HG03521 (cell line): Measurements from ENCODE around the gene UBE2S.

Source experiments
- ATAC-seq: cut with Tn5 transposase; IDR thresholded peaks from one replicate; pipeline ENCODE4 v1.9.1; 2021; ENCODE audit warnings: mild to moderate bottlenecking, moderate library complexity; ENCODE audit not compliant: unreplicated experiment

UBE2S gene

GRCh38 chr19:55366790-55367189 lies 40.8 kb downstream of the UBE2S start:
- ATAC-seq, result no peak

- ATAC-seq, result no peak
These were observed 41.6 kb downstream of the UBE2S start for GRCh38 chr19:55365964-55366363.

- no peak for ATAC-seq
These were observed 42.3 kb downstream of the UBE2S start for GRCh38 chr19:55365245-55365644.

- no peak for ATAC-seq
These were observed 44.4 kb downstream of the UBE2S start, which contains the start of gene GARIN5B for GRCh38 chr19:55362990-55363716. GARIN5B (minus strand) TSS chr19:55363260; CDS start chr19:55363066, 194 bp downstream.

- ATAC-seq, result no peak
These were observed 45.2 kb downstream of the UBE2S start for GRCh38 chr19:55362174-55362989.

- no peak for ATAC-seq
These were observed 46.7 kb downstream of the UBE2S start for GRCh38 chr19:55360902-55361301.

- no peak for ATAC-seq
These were observed 48.4 kb downstream of the UBE2S start for GRCh38 chr19:55358943-55359908.

GRCh38 chr19:55358493-55358892 lies 49.1 kb downstream of the UBE2S start:
- ATAC-seq, result no peak

- no peak for ATAC-seq
These were observed 52.3 kb downstream of the UBE2S start for GRCh38 chr19:55355213-55355821.

- ATAC-seq, result no peak
These were observed 52.8 kb downstream of the UBE2S start, which contains the start of gene COX6B2 for GRCh38 chr19:55354698-55355212. COX6B2 (minus strand) TSS chr19:55354719; CDS start chr19:55354521, 198 bp downstream.

GRCh38 chr19:55353803-55354697 lies 53.5 kb downstream of the UBE2S start:
- no peak for ATAC-seq

- no peak for ATAC-seq
These were observed 54.2 kb downstream of the UBE2S start for GRCh38 chr19:55353356-55353802.

- ATAC-seq, result no peak
These were observed 54.9 kb downstream of the UBE2S start for GRCh38 chr19:55352549-55353145.

GRCh38 chr19:55352040-55352439 lies 55.5 kb downstream of the UBE2S start:
- ATAC-seq, result no peak

GRCh38 chr19:55350620-55351315 lies 56.8 kb downstream of the UBE2S start:
- ATAC-seq, result no peak
